COLO668 (cell line): ENCODE measurements around the gene UPK3BL2.
"Not testable (repeated sequence)": the region's sequence is repeated elsewhere in the genome, so short reads cannot be mapped to it uniquely, and the experiment has no call there.

Source experiments
- DNase-seq: peaks from one replicate; lab custom pipeline; 2025; ENCODE audit not compliant: unreplicated experiment; lab: John Stamatoyannopoulos, UW

The UPK3BL2 gene

DNA sequence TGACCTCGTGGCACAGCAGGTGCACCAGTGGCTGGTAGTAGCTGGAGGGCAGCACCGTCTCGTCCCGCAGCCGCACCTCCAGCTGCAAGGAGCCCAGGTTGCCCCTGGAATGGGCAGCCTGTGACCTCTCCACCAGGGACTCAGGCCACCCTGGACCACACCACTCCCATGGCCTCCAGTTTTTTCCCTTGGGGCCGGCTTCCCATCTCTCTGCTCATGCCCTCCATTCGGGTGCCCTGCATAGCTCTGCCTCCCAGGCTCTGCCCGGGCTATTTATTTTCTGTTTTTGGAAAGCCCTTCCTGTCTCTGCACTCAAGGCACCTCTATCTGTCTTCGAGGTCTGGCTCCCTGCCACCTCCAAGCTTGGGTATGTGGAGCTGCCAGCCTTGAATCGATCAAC is 46.6 kb downstream of the UPK3BL2 start:
- not testable (repeated sequence) for DNase-seq

- DNase-seq: not testable (repeated sequence)
These were observed 48.9 kb downstream of the UPK3BL2 start for GRCh38 chr7:102494473-102495149.

- DNase-seq: not testable (repeated sequence)
These were observed 49.5 kb downstream of the UPK3BL2 start for GRCh38 chr7:102494026-102494425.

GRCh38 chr7:102493220-102493935 is 50.1 kb downstream of the UPK3BL2 start:
- DNase-seq: not testable (repeated sequence)

DNA sequence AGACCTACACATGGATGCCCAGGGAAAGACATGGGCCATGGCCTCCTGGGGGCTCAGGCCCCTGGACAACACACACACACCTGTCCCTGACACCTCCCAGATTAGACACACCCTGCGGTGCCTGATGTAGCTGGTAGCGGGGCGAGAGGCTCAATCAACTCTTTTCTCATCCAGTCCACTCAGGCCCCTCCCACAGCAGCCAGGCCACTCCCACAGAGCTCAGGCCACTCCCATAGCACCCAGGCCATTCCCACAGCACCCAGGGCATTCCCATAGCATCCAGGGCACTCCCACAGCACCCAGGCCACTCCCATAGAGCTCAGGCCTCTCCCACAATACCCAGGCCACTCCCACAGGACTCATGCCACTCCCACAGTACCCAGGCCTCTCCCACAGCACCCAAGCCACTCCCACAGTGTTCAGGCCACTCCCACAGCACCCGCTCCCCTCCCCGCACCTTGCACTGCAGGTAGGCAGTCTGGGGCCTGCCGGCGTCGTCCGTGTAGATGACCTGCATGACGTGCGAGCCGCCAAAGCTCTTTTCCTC is 52.9 kb downstream of the UPK3BL2 start:
- not testable (repeated sequence) for DNase-seq
